ENCODE data around the gene CBY2.
"Not testable (repeated sequence)": the region's sequence is repeated elsewhere in the genome, so short reads cannot be mapped to it uniquely, and the experiment has no call there.

The CBY2 gene

GRCh38 chr13:45750566-45750965 lies 48.4 kb downstream of the CBY2 start:
- DNase-seq, result no peak

- no peak for DNase-seq
Measured at GRCh38 chr13:45751885-45752284, 49.8 kb downstream of the CBY2 start.

DNA sequence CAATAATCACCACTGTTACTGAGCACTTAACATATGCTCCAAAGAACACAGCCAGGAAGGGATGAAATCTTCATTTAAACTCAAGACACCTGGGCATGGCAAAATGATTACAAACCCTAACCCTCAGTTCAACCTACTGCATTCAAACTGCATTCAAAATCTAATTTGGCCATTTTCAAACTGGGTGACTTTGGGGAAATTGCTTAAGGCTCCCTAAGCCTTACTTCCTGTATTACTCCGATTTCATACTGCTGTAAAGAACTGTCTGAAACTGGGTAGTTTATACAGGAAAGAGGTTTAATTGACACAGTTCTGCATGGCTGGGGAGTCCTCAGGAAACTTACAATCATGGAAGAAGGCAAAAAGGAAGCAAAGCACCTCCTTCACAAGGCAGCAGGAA lies 50.4 kb downstream of the CBY2 start:
- no peak for DNase-seq

DNA sequence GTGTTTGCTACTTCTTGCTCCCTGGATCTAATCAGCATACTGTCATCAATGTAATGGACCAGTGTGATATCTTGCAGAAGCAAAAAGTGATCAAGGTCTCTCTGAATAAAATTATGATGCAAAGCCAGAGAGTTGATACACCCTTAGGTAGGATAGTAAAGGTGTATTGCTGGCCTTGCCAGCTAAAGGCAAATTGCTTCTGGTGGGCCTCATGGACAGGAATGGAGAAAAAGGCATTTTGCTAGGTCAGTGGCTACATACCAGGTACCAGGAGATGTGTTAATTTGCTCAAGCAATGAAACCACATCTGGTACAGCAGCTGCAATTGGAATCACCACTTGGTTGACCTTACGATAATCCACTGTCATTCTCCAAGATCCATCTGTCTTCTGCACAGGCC lies 54.4 kb downstream of the CBY2 start:
- DNase-seq, result not testable (repeated sequence)

GRCh38 chr13:45757589-45757988 lies 55.5 kb downstream of the CBY2 start:
- not testable (repeated sequence) for DNase-seq

- no peak for DNase-seq
Measured at GRCh38 chr13:45763419-45763818, 61.3 kb downstream of the CBY2 start.

Data from NCI-H1694 (cell line).